HTR-8/SVneo (cell line): ENCODE results near the gene QRFP.
"Not testable (repeated sequence)": the region's sequence is repeated elsewhere in the genome, so short reads cannot be mapped to it uniquely, and the experiment has no call there.

Experiments
- DNase-seq: peaks from one replicate; pipeline ENCODE4 v3.0.0; 2011; ENCODE audit warnings: low spot score, mixed read lengths; ENCODE audit not compliant: insufficient read length
- FAIRE-seq: peaks from 2 replicates; lab custom pipeline; 2011; peaks lifted over from hg19 to GRCh38; lab: Jason Lieb, UNC

The QRFP gene

GRCh38 chr9:130858739-130859705, 37.6 kb downstream of the QRFP start:
- DNase-seq (no peak), FAIRE-seq (no peak)

GRCh38 chr9:130857864-130858738, 38.5 kb downstream of the QRFP start:
- FAIRE-seq (no peak), DNase-seq (peak; percentile 51)

DNA sequence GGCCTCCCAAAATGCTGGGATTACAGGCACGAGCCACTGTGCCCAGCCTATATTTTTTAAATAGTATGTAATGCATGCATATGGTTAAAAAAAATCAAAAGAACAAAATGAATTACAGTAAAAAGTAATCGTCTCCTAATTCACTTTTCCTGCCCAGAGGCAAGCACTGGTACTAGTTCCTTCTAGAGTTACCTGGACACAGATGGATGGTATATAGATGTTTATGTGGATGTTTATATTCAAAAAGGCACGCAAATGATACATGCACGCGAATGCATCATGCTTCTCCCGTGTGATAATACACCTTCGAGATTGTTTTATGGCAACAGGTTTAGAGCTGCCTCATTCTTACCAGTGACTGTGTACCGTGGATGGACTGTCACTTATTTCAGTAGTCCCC, 40.1 kb downstream of the QRFP start:
- FAIRE-seq (no peak), DNase-seq (no peak)

DNA sequence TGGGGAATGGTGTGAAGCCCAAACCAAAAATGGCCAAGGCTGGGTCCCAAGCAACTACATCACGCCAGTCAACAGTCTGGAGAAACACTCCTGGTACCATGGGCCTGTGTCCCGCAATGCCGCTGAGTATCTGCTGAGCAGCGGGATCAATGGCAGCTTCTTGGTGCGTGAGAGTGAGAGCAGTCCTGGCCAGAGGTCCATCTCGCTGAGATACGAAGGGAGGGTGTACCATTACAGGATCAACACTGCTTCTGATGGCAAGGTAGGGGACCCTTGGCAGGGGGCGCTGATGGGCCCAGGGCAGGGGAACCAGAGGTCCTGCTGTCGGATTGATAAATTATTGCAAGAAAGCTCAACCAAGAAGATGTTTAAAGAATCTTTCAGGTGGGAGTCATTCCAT, 41.8 kb downstream of the QRFP start:
- FAIRE-seq (no peak), DNase-seq (no peak)

- FAIRE-seq (no peak), DNase-seq (no peak)
These were observed 42.5 kb downstream of the QRFP start for GRCh38 chr9:130854092-130854491.

DNA sequence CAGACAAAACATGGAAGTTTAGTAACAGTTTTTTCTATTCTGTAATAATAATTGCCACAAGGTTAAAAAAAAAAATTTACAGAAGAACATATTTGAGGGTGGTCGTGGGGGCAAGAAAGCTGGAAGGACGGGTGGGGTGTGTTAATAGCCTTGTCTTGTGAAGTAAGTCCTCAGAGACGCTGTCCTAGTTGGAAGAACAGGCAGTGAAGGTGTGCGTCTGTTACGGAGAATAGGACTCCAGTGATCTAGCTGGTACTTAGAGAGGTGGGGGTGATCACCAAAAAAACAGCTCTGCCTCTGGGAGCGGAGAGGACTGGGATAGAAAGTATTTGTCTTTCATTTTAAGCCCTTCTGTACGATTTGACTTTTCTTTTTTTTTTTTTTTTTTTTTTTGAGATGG, 43.8 kb downstream of the QRFP start:
- no peak for FAIRE-seq
- no peak for DNase-seq

GRCh38 chr9:130849356-130849755, 47.3 kb downstream of the QRFP start:
- DNase-seq: no peak
- no peak for FAIRE-seq

DNA sequence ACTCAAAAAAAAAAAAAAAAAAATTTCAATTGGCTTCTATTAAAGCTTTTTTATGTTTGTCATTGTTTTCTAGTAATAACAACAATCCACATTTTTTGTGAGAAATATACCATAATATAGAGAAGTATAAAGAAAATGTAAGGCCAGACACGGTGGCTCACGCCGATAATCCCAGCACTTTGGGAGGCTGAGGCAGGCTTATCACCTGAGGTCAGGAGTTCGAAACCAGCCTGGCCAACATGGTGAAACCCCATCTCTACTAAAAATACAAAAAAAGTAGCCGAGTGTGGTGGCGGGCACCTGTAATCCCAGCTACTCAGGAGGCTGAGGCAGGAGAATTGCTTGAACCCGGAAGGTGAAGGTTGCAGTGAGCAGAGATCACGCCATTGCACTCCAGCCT, 48.1 kb downstream of the QRFP start:
- FAIRE-seq, DNase-seq: not testable (repeated sequence)

DNA sequence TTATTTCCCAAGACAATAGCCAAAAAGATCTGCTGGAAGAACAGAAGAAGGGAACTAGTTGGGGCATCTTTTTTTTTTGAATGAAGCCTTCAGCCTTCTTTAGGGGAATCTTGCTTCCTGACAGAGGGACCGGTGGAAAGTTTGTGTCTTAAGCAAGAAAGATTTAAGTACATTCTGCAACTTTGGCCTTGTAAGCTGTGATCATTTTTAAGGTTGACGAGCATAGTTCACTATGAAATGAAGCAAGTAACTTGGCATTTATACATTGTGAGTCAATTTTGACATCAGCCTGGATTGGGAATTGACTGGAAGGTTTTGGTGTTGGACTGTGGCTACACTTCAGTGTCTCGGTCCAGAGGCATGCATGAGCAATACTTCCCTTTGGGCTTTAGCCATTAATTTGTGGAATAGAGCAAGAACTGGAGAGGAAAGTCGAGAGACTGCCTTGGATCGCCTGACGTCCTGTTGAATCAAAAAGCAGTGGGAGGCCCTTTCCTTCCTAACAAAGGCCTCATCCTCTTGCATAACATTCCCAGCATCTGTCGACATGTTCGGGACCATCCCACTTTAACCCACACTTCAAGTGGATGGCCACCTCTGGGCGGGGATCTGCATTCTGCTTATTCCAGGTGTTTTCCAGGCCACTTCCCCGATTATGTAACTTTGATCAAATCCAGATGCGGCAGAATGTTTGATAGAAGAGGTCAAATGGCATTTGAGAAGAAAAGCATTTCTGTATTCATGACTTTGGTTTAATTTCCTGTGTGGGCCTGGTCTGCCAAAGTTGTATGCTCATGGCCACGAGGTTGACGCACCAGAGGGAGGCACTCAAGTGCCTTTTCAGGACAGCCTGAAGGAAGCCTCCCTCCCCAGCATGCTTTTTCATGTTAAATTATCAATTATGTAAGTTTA, 49.0 kb downstream of the QRFP start:
- DNase-seq (no peak), FAIRE-seq (no peak)

- DNase-seq (no peak), FAIRE-seq (no peak)
These were observed 49.9 kb downstream of the QRFP start for GRCh38 chr9:130846487-130847305.

GRCh38 chr9:130845901-130846481, 50.6 kb downstream of the QRFP start:
- no peak for DNase-seq
- FAIRE-seq: no peak

- FAIRE-seq: no peak
- DNase-seq: no peak
These were observed 51.4 kb downstream of the QRFP start for GRCh38 chr9:130845254-130845653.

- FAIRE-seq: no peak
- no peak for DNase-seq
These were observed 52.6 kb downstream of the QRFP start for GRCh38 chr9:130844044-130844451.

GRCh38 chr9:130843049-130843908, 53.3 kb downstream of the QRFP start:
- FAIRE-seq (no peak), DNase-seq (no peak)
